Lower leg skin (tissue), 3 donors: ENCODE measurements around the gene KAT2B.
"Not testable (repeated sequence)": the region's sequence is repeated elsewhere in the genome, so short reads cannot be mapped to it uniquely, and the experiment has no call there.

Experiments used
- POLR2A ChIP-seq, 2 donors: fragments of 450-650 bp; IDR thresholded peaks; one replicate each; pipeline ENCODE4 v1.6.1; 2016 to 2017; ENCODE audit warnings: antibody characterized with exemption in 2 of 2, mild to moderate bottlenecking in 1 of 2, moderate library complexity in 1 of 2
- TF ChIP-seq, protein P1 (sequence below), 3 donors: fragments of 450-650 bp; IDR thresholded peaks; one replicate each; pipeline ENCODE4 v1.5.1; 2016; ENCODE audit warnings: antibody characterized with exemption in 3 of 3, mild to moderate bottlenecking in 3 of 3, moderate library complexity in 2 of 3

GRCh38 chr3:20031939-20032338, 8.3 kb upstream of the KAT2B start:
- TF ChIP-seq POLR2A (IDR thresholded peaks at IDR 0.05): not testable (repeated sequence)
- TF ChIP-seq, protein P1, sequence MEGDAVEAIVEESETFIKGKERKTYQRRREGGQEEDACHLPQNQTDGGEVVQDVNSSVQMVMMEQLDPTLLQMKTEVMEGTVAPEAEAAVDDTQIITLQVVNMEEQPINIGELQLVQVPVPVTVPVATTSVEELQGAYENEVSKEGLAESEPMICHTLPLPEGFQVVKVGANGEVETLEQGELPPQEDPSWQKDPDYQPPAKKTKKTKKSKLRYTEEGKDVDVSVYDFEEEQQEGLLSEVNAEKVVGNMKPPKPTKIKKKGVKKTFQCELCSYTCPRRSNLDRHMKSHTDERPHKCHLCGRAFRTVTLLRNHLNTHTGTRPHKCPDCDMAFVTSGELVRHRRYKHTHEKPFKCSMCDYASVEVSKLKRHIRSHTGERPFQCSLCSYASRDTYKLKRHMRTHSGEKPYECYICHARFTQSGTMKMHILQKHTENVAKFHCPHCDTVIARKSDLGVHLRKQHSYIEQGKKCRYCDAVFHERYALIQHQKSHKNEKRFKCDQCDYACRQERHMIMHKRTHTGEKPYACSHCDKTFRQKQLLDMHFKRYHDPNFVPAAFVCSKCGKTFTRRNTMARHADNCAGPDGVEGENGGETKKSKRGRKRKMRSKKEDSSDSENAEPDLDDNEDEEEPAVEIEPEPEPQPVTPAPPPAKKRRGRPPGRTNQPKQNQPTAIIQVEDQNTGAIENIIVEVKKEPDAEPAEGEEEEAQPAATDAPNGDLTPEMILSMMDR (IDR thresholded peaks at IDR 0.05): not testable (repeated sequence)
